ENCODE measurements around the gene DLG2. TPM values are rescaled to one million over a fixed set of nuclear protein-coding genes. Genes with fewer than 3 reads are reported as not detected.

DLG2 gene
- total and polyA plus RNA-seq, 2 of the 4 experiments (the other 2 are of a cell fraction), result 0.31 to 0.36 TPM

DNA sequence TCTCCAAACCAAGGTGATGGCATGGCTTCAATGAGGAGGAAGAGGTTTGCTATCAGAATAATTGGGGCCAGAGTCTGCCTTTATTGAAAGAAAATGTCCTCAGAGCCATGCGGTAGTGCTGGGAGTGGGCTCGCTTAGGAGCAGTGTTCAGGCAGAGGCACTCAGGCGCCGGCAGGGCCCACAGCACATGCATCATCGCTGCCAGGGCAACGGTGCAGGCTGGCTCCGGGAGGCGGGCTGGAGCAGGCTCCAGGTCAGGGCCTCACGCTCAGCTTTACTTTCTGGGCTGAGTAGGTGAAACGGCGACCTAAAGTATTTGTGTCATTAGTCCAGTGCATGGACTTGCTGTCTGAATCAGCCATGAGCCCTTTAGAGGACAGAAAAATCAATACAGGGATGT lies 2171.1 kb downstream of the DLG2 start:
- H4K91ac ChIP-seq (ENCODE audit: insufficient read depth, low read depth, low read length), result no peak overlapping the region
- H3K4me3 ChIP-seq (ENCODE audit: insufficient read depth, low read depth, low read length), result no peak overlapping the region
- DNase-seq (no peak), ATAC-seq (ENCODE audit: low read depth) (no peak)
- no peak overlapping the region for H2AK5ac ChIP-seq (ENCODE audit: low read depth, low read length)
- H2AFZ ChIP-seq (replicated peaks; ENCODE audit: low read length, poor library complexity), result no peak overlapping the region
- H3K79me1 ChIP-seq (ENCODE audit: low read depth in 1 of 2, low read length in 2 of 2), result no peaks in the 10 kb centered on the region
- dilution Hi-C loops (cut with HindIII; ENCODE audit: low sequenced_read_pairs, unreplicated experiment), result no loop called here
- 29% methylated on average over 6 of the region's 11 CpGs; no CpG with 5 or more reads in 1 of the 2 experiments for WGBS, 2 experiments (ENCODE audit: extremely low coverage in 2 of 2, insufficient read length in 1 of 2)
- CTCF ChIA-PET, result no interaction called here
- H2BK20ac ChIP-seq (ENCODE audit: low read depth, low read length), result no peak overlapping the region
- H3K27ac ChIP-seq (ENCODE audit: insufficient read depth, low read length), result no peak overlapping the region
- no peak overlapping the region for H3K18ac ChIP-seq (ENCODE audit: low read depth, low read length)
- H4K8ac ChIP-seq (ENCODE audit: low read depth in 2 of 2, low read length in 2 of 2), result no peak overlapping the region
- no peak overlapping the region for H3K9ac ChIP-seq (ENCODE audit: low read depth, low read length)
- no peaks in the 10 kb centered on the region for H4K20me1 ChIP-seq (ENCODE audit: insufficient read depth, low read length)
- no peak overlapping the region for H2BK5ac ChIP-seq (ENCODE audit: low read depth, low read length, poor library complexity, severe bottlenecking)
- no peaks in the 10 kb centered on the region for H3K4me1 ChIP-seq (ENCODE audit: control insufficient read depth, insufficient read depth, low read length)
- H3K27me3 ChIP-seq (ENCODE audit: control insufficient read depth, insufficient read depth, low read length), result no peaks in the 10 kb centered on the region
- POLR2A ChIA-PET (ENCODE audit: unreplicated experiment), result no interaction called here
- no peak overlapping the region for H3K14ac ChIP-seq (replicated peaks; ENCODE audit: low read depth, low read length)
- no peaks in the 10 kb centered on the region for H3K9me1 ChIP-seq (ENCODE audit: insufficient read depth, low read length)
- H3K9me3 ChIP-seq (ENCODE audit: control insufficient read depth, insufficient read depth, low read length), result no peaks in the 10 kb centered on the region
- no peaks in the 10 kb centered on the region for H3K36me3 ChIP-seq (ENCODE audit: control insufficient read depth, insufficient read depth, low read length)
- TF ChIP-seq RFX5 (IDR thresholded peaks at IDR 0.05; ENCODE audit: low read depth, low read length) (no peak), CHD1 (IDR thresholded peaks at IDR 0.05; ENCODE audit: low read depth, low read length) (no peak), CEBPB (IDR thresholded peaks at IDR 0.05; ENCODE audit: low read depth, low read length) (no peak)
- H3K23ac ChIP-seq (ENCODE audit: low read depth, low read length), result no peak overlapping the region
- no peak overlapping the region for H2AK9ac ChIP-seq (replicated peaks; ENCODE audit: low read depth, low read length, poor library complexity)
- no peak overlapping the region for H2BK15ac ChIP-seq (ENCODE audit: low read depth, low read length)
- no peak overlapping the region for H3K56ac ChIP-seq (ENCODE audit: extremely low read depth, insufficient read depth, low read length)
- intact Hi-C loops (cut with micrococcal nuclease), result no loop called here
- H3K4ac ChIP-seq (ENCODE audit: low read depth, low read length), result no peak overlapping the region
- BruUV-seq (replicated peaks), result no TSS peak
- no peak overlapping the region for H3K4me2 ChIP-seq (ENCODE audit: low read depth, low read length)
- in situ Hi-C loops (cut with MboI; ENCODE audit: low sequenced_read_pairs), result no loop called here
- no peak overlapping the region for H4K5ac ChIP-seq (ENCODE audit: low read depth, low read length)
- H2BK120ac ChIP-seq (ENCODE audit: low read depth, low read length), result no peak overlapping the region

All from IMR-90 (cell line).